GM18505 (cell line): Measurements from ENCODE around the gene YKT6.
A peak's percentile ranks its signal among the peaks of the same experiment; 100 is the strongest.

Source experiments
- ATAC-seq: cut with Tn5 transposase; IDR thresholded peaks from one replicate; pipeline ENCODE4 v1.9.1; 2021; ENCODE audit not compliant: unreplicated experiment
- POLR2A ChIP-seq: IDR thresholded peaks from 4 replicates; pipeline ENCODE4 v1.6.1; 2011; ENCODE audit warnings: borderline replicate concordance; ENCODE audit not compliant: insufficient read depth, insufficient read length; ENCODE audit errors: extremely low read depth

Gene YKT6

GRCh38 chr7:44229546-44230105 lies 28.8 kb downstream of the YKT6 start:
- no peak for TF ChIP-seq POLR2A
- no peak for ATAC-seq

DNA sequence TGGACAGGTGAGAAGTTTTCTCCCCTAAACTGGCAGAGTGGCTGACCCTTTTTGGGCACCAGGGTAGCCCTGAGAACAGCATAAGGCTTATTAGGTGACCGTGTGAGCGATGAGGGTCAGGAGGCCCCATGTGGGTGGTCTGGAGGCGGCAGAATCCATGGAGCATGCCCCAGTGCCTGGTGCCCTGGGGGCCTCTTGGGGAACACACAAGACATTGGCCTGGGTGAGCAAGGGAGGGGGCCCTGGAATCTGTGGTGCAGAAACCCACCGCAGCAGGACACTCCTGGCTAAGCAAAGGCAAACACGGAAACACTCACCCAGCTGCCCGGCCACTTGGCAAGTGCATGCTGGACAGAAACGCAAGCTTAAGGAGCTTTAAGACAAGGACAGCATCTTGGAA lies 29.5 kb downstream of the YKT6 start:
- TF ChIP-seq POLR2A, result no peak
- ATAC-seq, result no peak

DNA sequence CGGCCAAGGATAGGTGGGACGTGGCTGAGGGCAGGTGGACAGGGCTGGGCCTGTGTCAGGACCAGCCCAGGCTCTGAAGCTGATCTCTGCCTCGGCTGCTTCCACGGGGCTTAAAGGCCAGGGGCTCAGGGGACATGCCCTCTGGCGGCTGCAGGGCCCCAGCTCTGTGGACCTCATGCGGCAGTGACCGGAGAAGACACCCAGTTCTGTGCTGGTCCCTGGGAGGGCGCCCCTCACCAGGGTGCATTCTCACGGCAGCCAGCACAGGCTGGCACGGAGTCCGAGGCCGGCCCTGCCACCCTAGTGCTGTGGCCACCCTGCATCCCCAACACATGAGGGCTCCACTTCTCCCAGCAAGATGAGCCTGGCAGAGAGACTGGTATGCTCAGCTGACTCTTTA lies 30.3 kb downstream of the YKT6 start:
- TF ChIP-seq POLR2A, result no peak
- ATAC-seq, result no peak

DNA sequence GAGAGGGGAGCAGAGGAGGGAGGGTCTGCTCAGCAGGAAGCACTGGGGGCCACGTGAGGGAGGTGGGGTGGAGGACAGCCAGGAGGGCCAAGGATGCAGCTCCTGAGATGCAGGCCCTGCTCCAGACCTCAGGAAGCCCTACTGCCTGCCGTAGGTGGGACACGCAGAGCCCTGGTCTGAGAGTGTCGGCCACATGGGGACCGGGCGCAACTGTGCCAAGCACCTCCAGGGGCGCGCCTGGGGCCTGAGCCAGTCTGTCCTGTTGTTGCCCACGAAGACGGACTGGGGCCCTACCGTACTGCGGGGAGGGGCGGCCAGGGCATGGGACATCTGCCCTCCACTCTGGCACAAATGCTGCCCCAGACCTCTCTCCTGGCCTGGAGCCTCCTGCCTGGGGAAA lies 31.6 kb downstream of the YKT6 start:
- ATAC-seq, result no peak
- TF ChIP-seq POLR2A, result no peak

- no peak for TF ChIP-seq POLR2A
- no peak for ATAC-seq
Observed at GRCh38 chr7:44232901-44233715, 32.3 kb downstream of the YKT6 start.

- no peak for ATAC-seq
- no peak for TF ChIP-seq POLR2A
Observed at GRCh38 chr7:44235066-44235465, 34.3 kb downstream of the YKT6 start.

- no peak for TF ChIP-seq POLR2A
- ATAC-seq, result no peak
Observed at GRCh38 chr7:44235582-44236332, 35.0 kb downstream of the YKT6 start.

DNA sequence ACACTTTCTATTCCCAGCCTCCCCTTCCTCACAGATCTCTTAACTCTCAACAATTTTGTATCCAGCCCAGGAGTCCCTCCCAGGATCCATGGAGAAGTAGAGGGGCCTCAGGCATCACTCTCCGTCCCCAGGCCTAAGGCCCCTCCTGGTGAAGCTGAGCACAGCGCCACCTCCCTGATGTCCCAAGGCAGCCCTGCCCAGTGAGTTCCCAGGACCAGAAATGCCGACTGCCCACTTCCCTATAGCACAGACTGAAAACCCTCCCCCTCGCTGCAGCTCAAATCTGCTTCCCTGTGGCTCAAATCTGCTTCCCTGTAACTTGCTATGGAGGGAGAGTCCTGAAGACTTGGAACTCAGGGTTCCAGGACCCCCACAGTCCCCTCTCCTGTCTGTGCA lies 35.6 kb downstream of the YKT6 start:
- TF ChIP-seq POLR2A, result no peak
- ATAC-seq, result no peak

GRCh38 chr7:44237696-44238095 lies 36.9 kb downstream of the YKT6 start:
- ATAC-seq, result no peak
- TF ChIP-seq POLR2A, result no peak

DNA sequence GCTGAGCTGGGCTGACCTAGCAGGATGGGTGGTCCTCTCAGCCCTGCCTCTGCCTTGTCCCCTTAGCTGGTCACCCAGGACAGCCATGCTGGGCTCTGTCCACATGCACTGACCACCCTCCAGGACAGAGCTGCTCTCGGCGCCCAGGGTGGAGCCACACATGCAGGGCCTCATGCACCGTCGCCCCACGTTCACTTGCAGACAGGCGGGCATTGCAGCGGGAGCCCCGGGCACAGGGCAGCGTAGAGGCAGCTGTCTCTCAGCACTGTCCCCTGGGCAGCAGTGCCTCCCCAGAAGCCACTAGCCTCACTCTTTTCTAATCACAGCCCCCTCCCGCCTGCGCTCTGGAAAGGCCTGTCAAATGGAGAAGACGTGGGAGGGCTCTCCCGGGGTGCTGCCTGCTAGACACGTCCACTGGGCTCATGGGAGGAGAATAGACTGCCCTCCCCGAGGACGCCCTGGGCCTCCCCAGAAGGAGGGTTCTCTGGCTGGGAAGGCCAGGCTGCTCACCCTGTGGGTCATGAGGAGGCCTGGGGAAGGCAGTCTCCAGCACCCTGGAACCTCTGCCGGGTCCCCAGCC lies 37.4 kb downstream of the YKT6 start:
- no peak for ATAC-seq
- no peak for TF ChIP-seq POLR2A

DNA sequence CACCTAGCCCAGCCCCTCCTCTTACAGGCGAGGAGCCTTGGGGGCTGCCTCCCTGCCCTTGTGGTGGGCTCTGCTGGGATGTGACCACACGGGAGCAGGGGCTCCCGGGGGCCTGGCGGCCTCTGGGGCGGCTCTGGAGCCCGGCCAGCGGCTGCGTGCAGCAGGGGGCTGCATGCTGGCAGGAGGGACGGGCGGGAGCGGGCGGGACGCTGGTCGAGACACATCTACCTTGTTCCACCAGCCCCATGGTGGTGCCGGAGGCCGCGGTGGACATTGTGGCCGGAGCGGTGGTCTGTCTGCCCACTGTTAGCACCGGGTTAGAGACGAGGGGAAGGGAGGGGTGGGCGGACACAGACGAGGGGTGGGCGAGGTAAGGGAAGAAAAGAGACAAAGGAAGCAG lies 38.6 kb downstream of the YKT6 start:
- TF ChIP-seq POLR2A, result no peak
- ATAC-seq, result no peak

DNA sequence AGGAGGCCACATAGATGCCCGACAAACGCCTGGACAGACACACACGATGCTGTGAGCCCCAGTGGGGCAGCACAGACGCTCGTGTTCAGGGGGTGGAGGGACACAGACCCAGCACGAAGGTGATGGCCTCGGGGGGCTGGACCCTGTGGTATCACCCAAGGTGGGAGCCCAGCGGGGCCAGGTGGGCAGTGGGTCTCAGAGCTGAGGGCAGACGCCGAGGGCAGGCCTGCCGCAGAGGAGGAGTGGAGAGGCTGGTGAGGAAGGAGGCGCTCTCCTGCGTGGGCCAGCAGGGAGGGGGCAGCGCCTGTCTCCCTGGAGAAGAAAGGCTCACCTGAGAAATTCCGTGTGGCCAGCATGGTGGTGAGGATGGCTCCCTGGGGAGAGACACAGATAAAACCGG lies 39.6 kb downstream of the YKT6 start:
- ATAC-seq, result no peak
- TF ChIP-seq POLR2A, result no peak

DNA sequence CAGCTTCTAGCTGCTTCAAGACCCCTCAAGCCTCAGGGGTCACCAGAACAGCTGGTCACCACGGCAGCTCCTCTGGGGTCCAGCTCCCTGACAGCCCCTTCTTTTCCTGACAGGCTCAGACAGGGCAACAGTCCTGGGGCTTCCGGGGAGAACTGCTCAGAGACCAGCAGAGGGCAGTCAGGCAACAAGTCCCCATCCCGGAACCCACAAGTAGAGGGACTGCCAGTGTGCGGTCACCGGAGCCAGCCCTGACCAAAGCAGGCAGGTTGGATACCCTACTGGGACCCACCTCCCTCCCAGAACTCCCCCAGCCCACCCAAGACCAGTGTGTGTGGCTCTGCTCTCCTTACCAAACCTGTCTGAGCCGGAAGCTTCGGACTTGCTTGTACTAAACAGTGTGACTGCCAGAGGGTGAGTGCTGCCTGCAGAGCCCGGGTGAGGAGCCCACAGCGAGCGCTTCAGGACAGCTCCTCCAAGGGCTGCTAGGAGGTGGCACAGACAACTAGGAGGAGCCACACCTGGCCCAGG lies 40.3 kb downstream of the YKT6 start:
- peak; percentile 58 for ATAC-seq
- no peak for TF ChIP-seq POLR2A
